ENCODE results near the gene ACSM6. TPM values are rescaled to one million over a fixed set of nuclear protein-coding genes. Genes with fewer than 3 reads are reported as not detected.
"Not testable (repeated sequence)": the region's sequence is repeated elsewhere in the genome, so short reads cannot be mapped to it uniquely, and the experiment has no call there.

ACSM6 gene
- total RNA-seq, 1 donor from 2014 or later, result not detected

GRCh38 chr10:95229724-95230627 lies 35.9 kb downstream of the ACSM6 start:
- DNase-seq (ENCODE audit: low read depth), result peak; percentile 97
- TF ChIP-seq CTCF (conservative IDR thresholded peaks at IDR 0.05; ENCODE audit: low read depth, low read length), result no peak
- H3K4me3 ChIP-seq (ENCODE audit: low read depth, low read length), result peak overlapping the region; percentile 49

- H3K4me3 ChIP-seq (ENCODE audit: low read depth, low read length), result peak overlapping the region; percentile 49
These were observed 36.9 kb downstream of the ACSM6 start for GRCh38 chr10:95230677-95231586.

GRCh38 chr10:95233377-95234034 lies 39.5 kb downstream of the ACSM6 start:
- DNase-seq (ENCODE audit: low read depth), result no peak
- TF ChIP-seq CTCF (conservative IDR thresholded peaks at IDR 0.05; ENCODE audit: low read depth, low read length), result no peak
- no peak overlapping the region for H3K4me3 ChIP-seq (ENCODE audit: low read depth, low read length)

More at GRCh38 chr10:95230677-95231586, 36.9 kb downstream of the ACSM6 start:
- DNase-seq (ENCODE audit: low read depth), result not testable (repeated sequence)

- TF ChIP-seq CTCF (conservative IDR thresholded peaks at IDR 0.05; ENCODE audit: low read depth, low read length), result no peak
- no peak for DNase-seq (ENCODE audit: low read depth)
- no peak overlapping the region for H3K4me3 ChIP-seq (ENCODE audit: low read depth, low read length)
These were observed 40.9 kb downstream of the ACSM6 start for GRCh38 chr10:95234951-95235350.

- DNase-seq (ENCODE audit: low read depth), result no peak
- TF ChIP-seq CTCF (conservative IDR thresholded peaks at IDR 0.05; ENCODE audit: low read depth, low read length), result no peak
- no peak overlapping the region for H3K4me3 ChIP-seq (ENCODE audit: low read depth, low read length)
These were observed 41.6 kb downstream of the ACSM6 start for GRCh38 chr10:95235676-95236067.

- no peak for TF ChIP-seq CTCF (conservative IDR thresholded peaks at IDR 0.05; ENCODE audit: low read depth, low read length)
- DNase-seq (ENCODE audit: low read depth), result no peak
- no peak overlapping the region for H3K4me3 ChIP-seq (ENCODE audit: low read depth, low read length)
These were observed 42.2 kb downstream of the ACSM6 start for GRCh38 chr10:95236068-95236903.

All from epithelial cell of proximal tubule (primary cell).